ENCODE data around the gene RIC3. TPM values are rescaled to one million over a fixed set of nuclear protein-coding genes. Genes with fewer than 3 reads are reported as not detected.
A peak's percentile ranks its signal among the peaks of the same experiment; 100 is the strongest.

RIC3 gene
- total and polyA plus RNA-seq, 2 donors (not counting 1 experiment from before 2014, with no cell fraction given): not detected

- Histone ChIP-seq H3K4me2 (ENCODE audit: extremely low read depth, insufficient read depth, low read length) (no peak overlapping the region), H3K9ac (ENCODE audit: insufficient read depth, low read length) (no peak overlapping the region), H2AFZ (ENCODE audit: low read length) (no peak overlapping the region), H3K27me3 (ENCODE audit: control insufficient read depth, insufficient read depth, low read length) (no peaks in the 10 kb centered on the region), H3K4me3 (replicated peaks in 1 of 4; ENCODE audit: control extremely low read depth in 1 of 4, insufficient read depth in 1 of 4, low read depth in 3 of 4, low read length in 4 of 4) (no peak overlapping the region), H3K36me3 (ENCODE audit: control insufficient read depth, insufficient read depth, low read length) (peaks cover 2% of the 10 kb centered on the region), H3K4me1 (ENCODE audit: control insufficient read depth, extremely low read depth, insufficient read depth, low read length) (peaks cover under 1% of the 10 kb centered on the region), H4K20me1 (ENCODE audit: control insufficient read depth, extremely low read depth, insufficient read depth, low read length) (no peaks in the 10 kb centered on the region), H3K79me2 (ENCODE audit: control insufficient read depth, insufficient read depth, low read length) (no peaks in the 10 kb centered on the region), H3K9me3 (ENCODE audit: control insufficient read depth, insufficient read depth, low read depth, low read length) (no peaks in the 10 kb centered on the region), H3K27ac (ENCODE audit: insufficient read depth, low read length) (no peak overlapping the region)
- peak; percentile 57 to 70 for DNase-seq (ENCODE audit: low read depth in 2 of 2)
- TF ChIP-seq CTCF (conservative IDR thresholded peaks at IDR 0.05 in 1 of 2, IDR thresholded peaks at IDR 0.05 in 1 of 2; ENCODE audit: low read depth in 1 of 2, low read length in 2 of 2) (peak; percentile 75 to 86), EZH2 (IDR thresholded peaks at IDR 0.05; ENCODE audit: low read length, missing control alignments) (no peak)
Observed at GRCh38 chr11:8092587-8093424, 76.0 kb downstream of the RIC3 start.

GRCh38 chr11:8091721-8092120 is 77.1 kb downstream of the RIC3 start:
- no peak for DNase-seq (ENCODE audit: low read depth in 2 of 2)
- Histone ChIP-seq H3K4me1 (ENCODE audit: control insufficient read depth, extremely low read depth, insufficient read depth, low read length) (no peaks in the 10 kb centered on the region), H3K27me3 (ENCODE audit: control insufficient read depth, insufficient read depth, low read length) (no peaks in the 10 kb centered on the region), H3K4me3 (replicated peaks in 1 of 4; ENCODE audit: control extremely low read depth in 1 of 4, insufficient read depth in 1 of 4, low read depth in 3 of 4, low read length in 4 of 4) (no peak overlapping the region), H3K9me3 (ENCODE audit: control insufficient read depth, insufficient read depth, low read depth, low read length) (no peaks in the 10 kb centered on the region), H2AFZ (ENCODE audit: low read length) (no peak overlapping the region), H3K27ac (ENCODE audit: insufficient read depth, low read length) (no peak overlapping the region), H3K79me2 (ENCODE audit: control insufficient read depth, insufficient read depth, low read length) (no peaks in the 10 kb centered on the region), H4K20me1 (ENCODE audit: control insufficient read depth, extremely low read depth, insufficient read depth, low read length) (no peaks in the 10 kb centered on the region), H3K4me2 (ENCODE audit: extremely low read depth, insufficient read depth, low read length) (no peak overlapping the region), H3K36me3 (ENCODE audit: control insufficient read depth, insufficient read depth, low read length) (peaks cover 2% of the 10 kb centered on the region), H3K9ac (ENCODE audit: insufficient read depth, low read length) (no peak overlapping the region)
- TF ChIP-seq CTCF (conservative IDR thresholded peaks at IDR 0.05 in 1 of 2, IDR thresholded peaks at IDR 0.05 in 1 of 2; ENCODE audit: low read depth in 1 of 2, low read length in 2 of 2) (no peak), EZH2 (IDR thresholded peaks at IDR 0.05; ENCODE audit: low read length, missing control alignments) (no peak)

- H2AFZ ChIP-seq (ENCODE audit: low read length): no peak overlapping the region
- DNase-seq (ENCODE audit: low read depth in 2 of 2): peak; percentile 32 to 40
- H4K20me1 ChIP-seq (ENCODE audit: control insufficient read depth, extremely low read depth, insufficient read depth, low read length): no peaks in the 10 kb centered on the region
- H3K79me2 ChIP-seq (ENCODE audit: control insufficient read depth, insufficient read depth, low read length): no peaks in the 10 kb centered on the region
- H3K9ac ChIP-seq (ENCODE audit: insufficient read depth, low read length): no peak overlapping the region
- no peak overlapping the region for H3K27ac ChIP-seq (ENCODE audit: insufficient read depth, low read length)
- H3K4me1 ChIP-seq (ENCODE audit: control insufficient read depth, extremely low read depth, insufficient read depth, low read length): no peaks in the 10 kb centered on the region
- H3K9me3 ChIP-seq (ENCODE audit: control insufficient read depth, insufficient read depth, low read depth, low read length): no peaks in the 10 kb centered on the region
- H3K4me2 ChIP-seq (ENCODE audit: extremely low read depth, insufficient read depth, low read length): no peak overlapping the region
- H3K36me3 ChIP-seq (ENCODE audit: control insufficient read depth, insufficient read depth, low read length): peaks cover 2% of the 10 kb centered on the region
- no peaks in the 10 kb centered on the region for H3K27me3 ChIP-seq (ENCODE audit: control insufficient read depth, insufficient read depth, low read length)
- TF ChIP-seq EZH2 (IDR thresholded peaks at IDR 0.05; ENCODE audit: low read length, missing control alignments) (no peak), CTCF (conservative IDR thresholded peaks at IDR 0.05 in 1 of 2, IDR thresholded peaks at IDR 0.05 in 1 of 2; ENCODE audit: low read depth in 1 of 2, low read length in 2 of 2) (peak; percentile 61 to 75)
- H3K4me3 ChIP-seq (replicated peaks in 1 of 4; ENCODE audit: control extremely low read depth in 1 of 4, insufficient read depth in 1 of 4, low read depth in 3 of 4, low read length in 4 of 4): no peak overlapping the region
Observed at GRCh38 chr11:8090756-8091155, 78.1 kb downstream of the RIC3 start.
